WTC11 (cell line): Measurements from ENCODE around the gene PPP2R2C. TPM values are rescaled to one million over a fixed set of nuclear protein-coding genes. Genes with fewer than 3 reads are reported as not detected.
A peak's percentile ranks its signal among the peaks of the same experiment; 100 is the strongest.

Source experiments
- ATAC-seq: fragments of 200-7000 bp; cut with Tn5 transposase; 2 replicates; pipeline ENCODE4 v1.10.0; 2021; ENCODE audit warnings: mild to moderate bottlenecking, moderate library complexity
- CTCF ChIA-PET: fragments of 300-600 bp; sonication (Branson Sonifier 250); formaldehyde crosslinking; loops from one replicate; lab custom pipeline; 2021; ENCODE audit warnings: antibody characterized with exemption; lab: Charles Lee
- POLR2A ChIA-PET: fragments of 350-600 bp; sonication (Branson Sonifier 250); formaldehyde crosslinking; loops from one replicate; lab custom pipeline; 2021; ENCODE audit warnings: antibody characterized with exemption; lab: Charles Lee
- DNase-seq: peaks from one replicate; pipeline ENCODE4 v3.0.0; 2021; ENCODE audit warnings: low spot score
- H3K27ac Mint-ChIP-seq: 2 replicates; pipeline ENCODE4 v1.8.0; 2021; ENCODE audit warnings: mixed read lengths
- H3K27me3 Mint-ChIP-seq: 2 replicates; pipeline ENCODE4 v1.8.0; 2021; ENCODE audit warnings: low read depth, mild to moderate bottlenecking, moderate library complexity, mixed read lengths
- H3K36me3 Mint-ChIP-seq: 2 replicates; pipeline ENCODE4 v1.8.0; 2021; ENCODE audit warnings: mixed read lengths
- H3K4me1 Mint-ChIP-seq: 2 replicates; pipeline ENCODE4 v1.8.0; 2022; ENCODE audit warnings: mixed read lengths
- H3K4me3 Mint-ChIP-seq: 2 replicates; pipeline ENCODE4 v1.8.0; 2021; ENCODE audit warnings: mild to moderate bottlenecking, moderate library complexity, mixed read lengths
- H3K9me3 Mint-ChIP-seq: 2 replicates; pipeline ENCODE4 v1.8.0; 2021; ENCODE audit warnings: mixed read lengths
- CREM ChIP-seq: sonication (generic); formaldehyde crosslinking; IDR thresholded peaks from 2 replicates; pipeline ENCODE4 v1.8.1; 2022; ENCODE audit warnings: mild to moderate bottlenecking, missing genetic modification reagents, moderate library complexity
- FOXJ3 ChIP-seq: sonication (generic); formaldehyde crosslinking; IDR thresholded peaks from 2 replicates; pipeline ENCODE4 v1.9.0; 2021; ENCODE audit warnings: missing genetic modification reagents, mild to moderate bottlenecking, borderline replicate concordance
- FOXK1 ChIP-seq: sonication (generic); formaldehyde crosslinking; IDR thresholded peaks from 2 replicates; pipeline ENCODE4 v1.8.0; 2022; ENCODE audit warnings: mild to moderate bottlenecking, moderate library complexity, missing genetic modification reagents
- FOXP4 ChIP-seq: sonication (generic); formaldehyde crosslinking; IDR thresholded peaks from 2 replicates; pipeline ENCODE4 v1.8.0; 2022; ENCODE audit warnings: mild to moderate bottlenecking, missing genetic modification reagents
- GABPB1 ChIP-seq: sonication (generic); formaldehyde crosslinking; IDR thresholded peaks from 2 replicates; pipeline ENCODE4 v1.8.1; 2023; ENCODE audit warnings: mild to moderate bottlenecking, missing genetic modification reagents
- HMGA2 ChIP-seq: fragments of 250-450 bp; sonication (Bioruptor Pico); IDR thresholded peaks from 2 replicates; pipeline ENCODE4 v1.4.0; 2021; ENCODE audit warnings: mild to moderate bottlenecking, moderate library complexity
- HMGXB4 ChIP-seq: sonication (generic); formaldehyde crosslinking; IDR thresholded peaks from 2 replicates; pipeline ENCODE4 v1.8.1; 2023; ENCODE audit warnings: mild to moderate bottlenecking, moderate library complexity, missing genetic modification reagents
- JUN ChIP-seq: sonication (generic); formaldehyde crosslinking; IDR thresholded peaks from 2 replicates; pipeline ENCODE4 v1.8.0; 2023; ENCODE audit warnings: mild to moderate bottlenecking, missing genetic modification reagents
- NFATC4 ChIP-seq: fragments of 250-450 bp; sonication (Bioruptor Pico); IDR thresholded peaks from 2 replicates; pipeline ENCODE4 v1.9.0; 2021; ENCODE audit warnings: mild to moderate bottlenecking
- SMAD3 ChIP-seq: sonication (generic); formaldehyde crosslinking; IDR thresholded peaks from 2 replicates; pipeline ENCODE4 v1.8.0; 2022; ENCODE audit warnings: missing genetic modification reagents, mild to moderate bottlenecking, borderline replicate concordance
- ZBTB21 ChIP-seq: sonication (generic); formaldehyde crosslinking; IDR thresholded peaks from 2 replicates; pipeline ENCODE4 v1.8.1; 2023; ENCODE audit warnings: mild to moderate bottlenecking, missing genetic modification reagents, borderline replicate concordance
- ZNF138 ChIP-seq: sonication (generic); formaldehyde crosslinking; conservative IDR thresholded peaks from 2 replicates; pipeline ENCODE4 v1.8.1; 2022; ENCODE audit warnings: mild to moderate bottlenecking, moderate library complexity, missing genetic modification reagents
- ZNF232 ChIP-seq: sonication (generic); formaldehyde crosslinking; IDR thresholded peaks from 2 replicates; pipeline ENCODE4 v1.8.0; 2022; ENCODE audit warnings: mild to moderate bottlenecking, missing genetic modification reagents
- ZNF416 ChIP-seq: fragments of 250-450 bp; sonication (Bioruptor Pico); IDR thresholded peaks from 2 replicates; pipeline ENCODE4 v1.9.0; 2021; ENCODE audit warnings: mild to moderate bottlenecking, inconsistent platforms
- total RNA-seq: library from RNA; stranded (reverse); gene quantifications from 3 replicates; pipeline ENCODE4 v1.2.3, GENCODE V29; 2021
- TF ChIP-seq, protein P1 (sequence below): fragments of 250-450 bp; sonication (Bioruptor Pico); IDR thresholded peaks from 2 replicates; pipeline ENCODE4 v1.9.0; 2021; ENCODE audit warnings: mild to moderate bottlenecking
- TF ChIP-seq, protein P2 (sequence below): sonication (generic); formaldehyde crosslinking; IDR thresholded peaks from 2 replicates; pipeline ENCODE4 v1.8.1; 2023; ENCODE audit warnings: mild to moderate bottlenecking, missing genetic modification reagents, moderate library complexity
- TF ChIP-seq, protein P3 (sequence below): fragments of 250-450 bp; sonication (Bioruptor Pico); IDR thresholded peaks from 2 replicates; pipeline ENCODE4 v1.9.0; 2021; ENCODE audit warnings: mild to moderate bottlenecking
- TF ChIP-seq, protein P4 (sequence below): sonication (generic); formaldehyde crosslinking; IDR thresholded peaks from 2 replicates; pipeline ENCODE4 v1.8.0; 2022; ENCODE audit warnings: mild to moderate bottlenecking, missing genetic modification reagents

Gene PPP2R2C
- total RNA-seq, 1 experiment from 2014 or later = 11.5 TPM

DNA sequence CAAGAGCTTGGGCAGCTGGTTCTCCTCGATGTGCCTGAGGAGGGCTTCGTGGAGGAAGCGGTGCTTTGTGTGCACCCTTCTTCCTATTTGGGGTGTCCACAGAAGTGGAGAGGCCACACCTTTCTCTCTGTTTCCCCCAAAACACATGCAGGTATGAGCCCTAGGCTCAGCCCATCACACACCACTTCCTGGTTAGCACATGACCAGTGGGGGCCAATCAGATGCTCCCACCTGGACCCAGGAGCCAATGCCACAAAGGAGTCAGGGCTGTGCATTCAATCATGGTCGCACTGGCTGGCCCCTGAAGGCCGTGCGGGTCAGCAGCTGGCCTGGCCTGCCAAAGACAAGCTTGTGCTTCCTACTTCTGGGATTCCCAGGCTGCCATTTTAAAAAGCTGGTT is 51.4 kb downstream of the PPP2R2C start (continued):
- TF ChIP-seq, protein P1, sequence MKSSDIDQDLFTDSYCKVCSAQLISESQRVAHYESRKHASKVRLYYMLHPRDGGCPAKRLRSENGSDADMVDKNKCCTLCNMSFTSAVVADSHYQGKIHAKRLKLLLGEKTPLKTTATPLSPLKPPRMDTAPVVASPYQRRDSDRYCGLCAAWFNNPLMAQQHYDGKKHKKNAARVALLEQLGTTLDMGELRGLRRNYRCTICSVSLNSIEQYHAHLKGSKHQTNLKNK (CRISPR knock-in tag) = no peak
- TF ChIP-seq, protein P2, sequence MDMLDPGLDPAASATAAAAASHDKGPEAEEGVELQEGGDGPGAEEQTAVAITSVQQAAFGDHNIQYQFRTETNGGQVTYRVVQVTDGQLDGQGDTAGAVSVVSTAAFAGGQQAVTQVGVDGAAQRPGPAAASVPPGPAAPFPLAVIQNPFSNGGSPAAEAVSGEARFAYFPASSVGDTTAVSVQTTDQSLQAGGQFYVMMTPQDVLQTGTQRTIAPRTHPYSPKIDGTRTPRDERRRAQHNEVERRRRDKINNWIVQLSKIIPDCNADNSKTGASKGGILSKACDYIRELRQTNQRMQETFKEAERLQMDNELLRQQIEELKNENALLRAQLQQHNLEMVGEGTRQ = peak; percentile 71
- no peak for TF ChIP-seq ZNF416 (CRISPR knock-in tag)
- TF ChIP-seq JUN (CRISPR knock-in tag) = no peak

DNA sequence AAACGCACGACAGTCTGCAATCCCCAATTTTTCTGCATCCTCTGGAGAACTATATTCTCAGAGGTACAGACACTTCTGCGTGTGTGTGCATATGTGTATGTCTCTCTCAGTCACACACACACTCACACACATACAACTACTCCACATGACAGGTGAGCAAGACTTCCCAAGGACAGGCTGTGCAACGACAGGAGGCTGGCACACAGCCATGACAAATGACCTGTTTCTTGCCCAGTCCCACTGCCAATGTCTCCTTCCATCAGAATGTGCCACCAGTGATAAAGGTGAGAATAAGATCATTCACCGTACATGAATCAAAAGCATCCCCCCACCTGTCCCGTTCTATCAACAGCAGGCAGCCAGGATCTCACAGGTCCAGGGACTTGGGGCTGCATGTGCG is 52.4 kb downstream of the PPP2R2C start:
- CTCF ChIA-PET = no interaction called here
- no peaks in the 10 kb centered on the region for H3K9me3 Mint-ChIP-seq

DNA sequence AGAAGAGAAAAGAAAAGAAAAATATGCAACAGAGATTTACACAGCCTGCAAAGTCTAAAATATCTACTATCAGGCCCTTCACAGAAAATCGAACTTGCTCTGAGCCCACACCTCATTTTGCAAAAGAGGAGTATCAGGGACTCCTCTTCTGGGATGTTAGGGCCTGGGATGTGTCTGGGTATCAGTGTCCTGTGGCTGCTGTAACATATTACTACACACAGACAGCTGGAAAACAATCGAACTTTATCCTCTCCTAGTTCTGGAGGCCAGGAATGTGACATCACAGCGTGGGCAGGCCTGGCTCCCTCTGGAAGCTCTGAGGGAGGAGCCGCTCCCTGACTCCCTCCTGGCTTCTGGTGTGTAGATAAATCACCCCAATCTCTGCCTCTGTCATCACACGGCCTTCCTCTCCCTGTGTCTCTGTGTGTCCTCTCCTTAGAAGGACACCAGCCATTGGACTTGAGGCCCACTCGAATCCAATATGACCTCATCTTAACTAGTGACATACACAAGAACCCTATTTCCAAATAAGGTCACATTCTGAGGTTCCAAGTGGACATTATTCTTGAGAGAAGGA is 52.9 kb downstream of the PPP2R2C start:
- no peaks in the 10 kb centered on the region for H3K9me3 Mint-ChIP-seq
- no peak overlapping the region for H3K27ac Mint-ChIP-seq
- H3K36me3 Mint-ChIP-seq = no peaks in the 10 kb centered on the region
- ChIA-PET POLR2A (no interaction called here), CTCF (no interaction called here)
- no peaks in the 10 kb centered on the region for H3K27me3 Mint-ChIP-seq
- H3K4me3 Mint-ChIP-seq = no peak overlapping the region
- DNase-seq (no peak), ATAC-seq (no peak)
- no peak for TF ChIP-seq SMAD3 (CRISPR knock-in tag)
- TF ChIP-seq NFATC4 (CRISPR knock-in tag) = no peak
- no peak for TF ChIP-seq ZBTB21 (CRISPR knock-in tag)
- no peak for TF ChIP-seq FOXK1 (CRISPR knock-in tag)
- TF ChIP-seq, protein P3, sequence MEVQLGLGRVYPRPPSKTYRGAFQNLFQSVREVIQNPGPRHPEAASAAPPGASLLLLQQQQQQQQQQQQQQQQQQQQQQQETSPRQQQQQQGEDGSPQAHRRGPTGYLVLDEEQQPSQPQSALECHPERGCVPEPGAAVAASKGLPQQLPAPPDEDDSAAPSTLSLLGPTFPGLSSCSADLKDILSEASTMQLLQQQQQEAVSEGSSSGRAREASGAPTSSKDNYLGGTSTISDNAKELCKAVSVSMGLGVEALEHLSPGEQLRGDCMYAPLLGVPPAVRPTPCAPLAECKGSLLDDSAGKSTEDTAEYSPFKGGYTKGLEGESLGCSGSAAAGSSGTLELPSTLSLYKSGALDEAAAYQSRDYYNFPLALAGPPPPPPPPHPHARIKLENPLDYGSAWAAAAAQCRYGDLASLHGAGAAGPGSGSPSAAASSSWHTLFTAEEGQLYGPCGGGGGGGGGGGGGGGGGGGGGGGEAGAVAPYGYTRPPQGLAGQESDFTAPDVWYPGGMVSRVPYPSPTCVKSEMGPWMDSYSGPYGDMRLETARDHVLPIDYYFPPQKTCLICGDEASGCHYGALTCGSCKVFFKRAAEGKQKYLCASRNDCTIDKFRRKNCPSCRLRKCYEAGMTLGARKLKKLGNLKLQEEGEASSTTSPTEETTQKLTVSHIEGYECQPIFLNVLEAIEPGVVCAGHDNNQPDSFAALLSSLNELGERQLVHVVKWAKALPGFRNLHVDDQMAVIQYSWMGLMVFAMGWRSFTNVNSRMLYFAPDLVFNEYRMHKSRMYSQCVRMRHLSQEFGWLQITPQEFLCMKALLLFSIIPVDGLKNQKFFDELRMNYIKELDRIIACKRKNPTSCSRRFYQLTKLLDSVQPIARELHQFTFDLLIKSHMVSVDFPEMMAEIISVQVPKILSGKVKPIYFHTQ = no peak
- no peak for TF ChIP-seq FOXP4
- H3K4me1 Mint-ChIP-seq = 0 out of 2 replicates have a peak, but pooled peaks cover 9% of the 10 kb centered on the region

More for the DNA sequence above, 52.4 kb downstream of the PPP2R2C start:
- no peaks in the 10 kb centered on the region for H3K27me3 Mint-ChIP-seq
- TF ChIP-seq FOXJ3 (CRISPR knock-in tag) (no peak), HMGXB4 (CRISPR knock-in tag) (no peak), GABPB1 (CRISPR knock-in tag) (no peak), HMGA2 (CRISPR knock-in tag) (no peak), ZNF138 (CRISPR knock-in tag) (no peak), ZNF232 (CRISPR knock-in tag) (no peak), FOXK1 (CRISPR knock-in tag) (no peak), CREM (CRISPR knock-in tag) (no peak)
- TF ChIP-seq, protein P4, sequence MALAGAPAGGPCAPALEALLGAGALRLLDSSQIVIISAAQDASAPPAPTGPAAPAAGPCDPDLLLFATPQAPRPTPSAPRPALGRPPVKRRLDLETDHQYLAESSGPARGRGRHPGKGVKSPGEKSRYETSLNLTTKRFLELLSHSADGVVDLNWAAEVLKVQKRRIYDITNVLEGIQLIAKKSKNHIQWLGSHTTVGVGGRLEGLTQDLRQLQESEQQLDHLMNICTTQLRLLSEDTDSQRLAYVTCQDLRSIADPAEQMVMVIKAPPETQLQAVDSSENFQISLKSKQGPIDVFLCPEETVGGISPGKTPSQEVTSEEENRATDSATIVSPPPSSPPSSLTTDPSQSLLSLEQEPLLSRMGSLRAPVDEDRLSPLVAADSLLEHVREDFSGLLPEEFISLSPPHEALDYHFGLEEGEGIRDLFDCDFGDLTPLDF (CRISPR knock-in tag) = no peak
- TF ChIP-seq, all 79 proteins: peak for 0
- DNase-seq (no peak), ATAC-seq (no peak)
- POLR2A ChIA-PET = no interaction called here
- Mint-ChIP-seq H3K27ac (no peak overlapping the region), H3K4me1 (0 out of 2 replicates have a peak, but pooled peaks cover 9% of the 10 kb centered on the region), H3K4me3 (no peak overlapping the region), H3K36me3 (no peaks in the 10 kb centered on the region)
